CD8-positive, alpha-beta memory T cell (primary cell): ENCODE data around the gene LTBP1. TPM values are rescaled to one million over a fixed set of nuclear protein-coding genes. Genes with fewer than 3 reads are reported as not detected.

Experiments
- CTCF ChIA-PET: fragments of 350-600 bp; sonication (Branson Sonifier 250); formaldehyde crosslinking; loops from one replicate; lab custom pipeline; 2021; ENCODE audit warnings: antibody characterized with exemption; lab: Charles Lee
- POLR2A ChIA-PET: fragments of 350-600 bp; sonication (Branson Sonifier 250); formaldehyde crosslinking; loops from one replicate; lab custom pipeline; 2021; ENCODE audit warnings: antibody characterized with exemption; lab: Charles Lee
- DNase-seq, 5 donors: peaks; one replicate each; pipeline versions ENCODE4 v3.0.0 to v3.0.0-alpha.2; 2020 to 2022; ENCODE audit warnings: mixed read lengths in 1 of 5
- H3K27ac ChIP-seq: one replicate; pipeline ENCODE4 v1.7.0; 2013; ENCODE audit warnings: low read depth, mild to moderate bottlenecking, low read length, moderate library complexity
- H3K27me3 ChIP-seq: 2 replicates; pipeline ENCODE4 v1.7.0; 2013; ENCODE audit warnings: low read length, mild to moderate bottlenecking; ENCODE audit not compliant: insufficient read depth, poor library complexity, severe bottlenecking
- H3K36me3 ChIP-seq: 2 replicates; pipeline ENCODE4 v1.7.0; 2013; ENCODE audit warnings: mild to moderate bottlenecking, low read length, moderate library complexity; ENCODE audit not compliant: insufficient read depth
- H3K4me1 ChIP-seq: 2 replicates; pipeline ENCODE4 v1.7.0; 2013; ENCODE audit warnings: mild to moderate bottlenecking, low read length, moderate library complexity; ENCODE audit not compliant: insufficient read depth
- H3K4me3 ChIP-seq: 2 replicates; pipeline ENCODE4 v1.7.0; 2013; ENCODE audit warnings: mild to moderate bottlenecking, low read length
- H3K9me3 ChIP-seq: 2 replicates; pipeline ENCODE4 v1.7.0; 2013; ENCODE audit warnings: mild to moderate bottlenecking, low read length
- H3K27ac Mint-ChIP-seq, 8 donors: one replicate each; pipeline ENCODE4 v1.8.0; 2020 to 2021; ENCODE audit warnings: mixed read lengths in 8 of 8, mild to moderate bottlenecking in 6 of 8, inconsistent platforms in 3 of 8, moderate library complexity in 3 of 8
- H3K27me3 Mint-ChIP-seq, 2 donors: one replicate each; pipeline ENCODE4 v1.8.0; 2020 to 2021; ENCODE audit warnings: mixed read lengths in 2 of 2, mild to moderate bottlenecking in 1 of 2, moderate library complexity in 1 of 2
- H3K36me3 Mint-ChIP-seq, 3 donors: one replicate each; pipeline ENCODE4 v1.8.0; 2020 to 2021; ENCODE audit warnings: mixed read lengths in 3 of 3, inconsistent platforms in 1 of 3, mild to moderate bottlenecking in 1 of 3
- H3K4me1 Mint-ChIP-seq, 3 donors: one replicate each; pipeline ENCODE4 v1.8.0; 2020 to 2021; ENCODE audit warnings: mixed read lengths in 3 of 3, inconsistent platforms in 1 of 3, mild to moderate bottlenecking in 1 of 3
- H3K4me3 Mint-ChIP-seq, 7 donors: one replicate each; pipeline ENCODE4 v1.8.0; 2020 to 2021; ENCODE audit warnings: mixed read lengths in 7 of 7, mild to moderate bottlenecking in 6 of 7, moderate library complexity in 4 of 7, inconsistent platforms in 2 of 7
- H3K9me3 Mint-ChIP-seq, 5 donors: one replicate each; pipeline ENCODE4 v1.8.0; 2020 to 2022; ENCODE audit warnings: mixed read lengths in 5 of 5, mild to moderate bottlenecking in 3 of 5, moderate library complexity in 2 of 5, inconsistent platforms in 1 of 5
- polyA plus RNA-seq: library from polyadenylated mRNA; unstranded; fragments of 300-500 nt; fragmentation: Illumina TruSeq; gene quantifications from one replicate; pipeline ENCODE4 v1.2.3, GENCODE V29; 2021
- total RNA-seq, 2 experiments: library from RNA; stranded (reverse); gene quantifications; one replicate each; pipeline ENCODE4 v1.2.3, GENCODE V29; 2021

LTBP1 gene
- total and polyA plus RNA-seq, 3 experiments from 2014 or later: not detected

- Histone ChIP-seq H3K9me3 (no peaks in the 10 kb centered on the region), H3K27ac (no peak overlapping the region), H3K36me3 (no peaks in the 10 kb centered on the region), H3K27me3 (no peaks in the 10 kb centered on the region), H3K4me3 (no peak overlapping the region), H3K4me1 (no peaks in the 10 kb centered on the region)
- H3K4me1 Mint-ChIP-seq: no peaks in the 10 kb centered on the region
- ChIA-PET POLR2A (no interaction called here), CTCF (no interaction called here)
- H3K27me3 Mint-ChIP-seq: peaks cover 6 to 19% of the 10 kb centered on the region in 2 donors
- H3K4me3 Mint-ChIP-seq: no peak overlapping the region
- DNase-seq: no peak
- no peaks in the 10 kb centered on the region for H3K36me3 Mint-ChIP-seq
- H3K9me3 Mint-ChIP-seq: no peaks in the 10 kb centered on the region
- no peak overlapping the region for H3K27ac Mint-ChIP-seq
Observed at GRCh38 chr2:33130544-33130943, 183.8 kb downstream of the LTBP1 start.

GRCh38 chr2:33131111-33131510, 184.4 kb downstream of the LTBP1 start:
- H3K9me3 ChIP-seq: no peaks in the 10 kb centered on the region

GRCh38 chr2:33131749-33132148, 185.0 kb downstream of the LTBP1 start:
- H3K27me3 Mint-ChIP-seq: peaks cover 6 to 22% of the 10 kb centered on the region in 2 donors
- ChIA-PET POLR2A (no interaction called here), CTCF (no interaction called here)
- Histone ChIP-seq H3K4me1 (no peaks in the 10 kb centered on the region), H3K27me3 (no peaks in the 10 kb centered on the region), H3K4me3 (no peak overlapping the region), H3K9me3 (no peaks in the 10 kb centered on the region), H3K36me3 (no peaks in the 10 kb centered on the region), H3K27ac (no peak overlapping the region)
- DNase-seq: no peak
- H3K4me1 Mint-ChIP-seq: no peaks in the 10 kb centered on the region
- H3K4me3 Mint-ChIP-seq: no peak overlapping the region
- H3K36me3 Mint-ChIP-seq: no peaks in the 10 kb centered on the region
- no peak overlapping the region for H3K27ac Mint-ChIP-seq
- H3K9me3 Mint-ChIP-seq: no peaks in the 10 kb centered on the region

More at GRCh38 chr2:33131111-33131510, 184.4 kb downstream of the LTBP1 start:
- Mint-ChIP-seq H3K9me3 (no peaks in the 10 kb centered on the region), H3K27me3 (peaks cover 6 to 22% of the 10 kb centered on the region in 2 donors), H3K4me3 (no peak overlapping the region), H3K4me1 (no peaks in the 10 kb centered on the region), H3K36me3 (no peaks in the 10 kb centered on the region), H3K27ac (no peak overlapping the region)
- DNase-seq: no peak
- Histone ChIP-seq H3K27me3 (no peaks in the 10 kb centered on the region), H3K4me3 (no peak overlapping the region), H3K27ac (no peak overlapping the region), H3K36me3 (no peaks in the 10 kb centered on the region), H3K4me1 (no peaks in the 10 kb centered on the region)
- ChIA-PET POLR2A (no interaction called here), CTCF (no interaction called here)

- H3K27ac ChIP-seq: no peak overlapping the region
- ChIA-PET POLR2A (no interaction called here), CTCF (no interaction called here)
- Mint-ChIP-seq H3K4me3 (no peak overlapping the region), H3K4me1 (no peaks in the 10 kb centered on the region), H3K36me3 (no peaks in the 10 kb centered on the region), H3K9me3 (no peaks in the 10 kb centered on the region), H3K27me3 (peaks cover 6 to 12% of the 10 kb centered on the region in 2 donors), H3K27ac (no peak overlapping the region)
- no peaks in the 10 kb centered on the region for H3K27me3 ChIP-seq
- H3K4me3 ChIP-seq: no peak overlapping the region
- H3K4me1 ChIP-seq: no peaks in the 10 kb centered on the region
- H3K36me3 ChIP-seq: no peaks in the 10 kb centered on the region
- DNase-seq: no peak
- no peaks in the 10 kb centered on the region for H3K9me3 ChIP-seq
Observed at GRCh38 chr2:33133454-33133952, 186.8 kb downstream of the LTBP1 start.

- H3K4me1 ChIP-seq: no peaks in the 10 kb centered on the region
- no peaks in the 10 kb centered on the region for H3K27me3 ChIP-seq
- Mint-ChIP-seq H3K27me3 (peaks cover 6 to 9% of the 10 kb centered on the region in 2 donors), H3K4me1 (no peaks in the 10 kb centered on the region), H3K36me3 (no peaks in the 10 kb centered on the region), H3K27ac (no peak overlapping the region), H3K9me3 (no peaks in the 10 kb centered on the region), H3K4me3 (no peak overlapping the region)
- CTCF ChIA-PET: interaction anchor here (0.5 kb wide), 1 partner anchor 108 kb away, joined by 4 read pairs; no protein-coding TSS in a partner anchor
- H3K4me3 ChIP-seq: no peak overlapping the region
- no peak for DNase-seq
- POLR2A ChIA-PET: no interaction called here
- H3K9me3 ChIP-seq: no peaks in the 10 kb centered on the region
- H3K27ac ChIP-seq: no peak overlapping the region
- H3K36me3 ChIP-seq: no peaks in the 10 kb centered on the region
Observed at GRCh38 chr2:33134086-33134771, 187.5 kb downstream of the LTBP1 start.

- no peaks in the 10 kb centered on the region for H3K4me1 ChIP-seq
- no peak for DNase-seq
- no peaks in the 10 kb centered on the region for H3K27me3 ChIP-seq
- H3K36me3 ChIP-seq: no peaks in the 10 kb centered on the region
- H3K4me3 Mint-ChIP-seq: no peak overlapping the region
- ChIA-PET CTCF (interaction anchor here (0.5 kb wide), 1 partner anchor 108 kb away, joined by 4 read pairs; no protein-coding TSS in a partner anchor), POLR2A (no interaction called here)
- no peaks in the 10 kb centered on the region for H3K9me3 Mint-ChIP-seq
- H3K27ac ChIP-seq: no peak overlapping the region
- H3K4me1 Mint-ChIP-seq: no peaks in the 10 kb centered on the region
- H3K27me3 Mint-ChIP-seq: peaks cover 6 to 16% of the 10 kb centered on the region in 2 donors
- H3K36me3 Mint-ChIP-seq: no peaks in the 10 kb centered on the region
- H3K27ac Mint-ChIP-seq: no peak overlapping the region
- no peak overlapping the region for H3K4me3 ChIP-seq
- H3K9me3 ChIP-seq: no peaks in the 10 kb centered on the region
Observed at GRCh38 chr2:33134791-33135560, 188.2 kb downstream of the LTBP1 start.

GRCh38 chr2:33135645-33136044, 188.9 kb downstream of the LTBP1 start:
- CTCF ChIA-PET: no interaction called here
- no peak overlapping the region for H3K27ac Mint-ChIP-seq
- Histone ChIP-seq H3K27ac (no peak overlapping the region), H3K9me3 (no peaks in the 10 kb centered on the region), H3K36me3 (no peaks in the 10 kb centered on the region), H3K27me3 (no peaks in the 10 kb centered on the region), H3K4me1 (no peaks in the 10 kb centered on the region), H3K4me3 (no peak overlapping the region)
- H3K36me3 Mint-ChIP-seq: no peaks in the 10 kb centered on the region
- peaks cover 6 to 17% of the 10 kb centered on the region in 2 donors for H3K27me3 Mint-ChIP-seq
- DNase-seq: no peak
- no peak overlapping the region for H3K4me3 Mint-ChIP-seq
- POLR2A ChIA-PET: no interaction called here
- no peaks in the 10 kb centered on the region for H3K9me3 Mint-ChIP-seq
- H3K4me1 Mint-ChIP-seq: no peaks in the 10 kb centered on the region

- Histone ChIP-seq H3K27me3 (no peaks in the 10 kb centered on the region), H3K36me3 (no peaks in the 10 kb centered on the region), H3K9me3 (no peaks in the 10 kb centered on the region), H3K27ac (no peak overlapping the region), H3K4me1 (no peaks in the 10 kb centered on the region), H3K4me3 (no peak overlapping the region)
- Mint-ChIP-seq H3K4me1 (no peaks in the 10 kb centered on the region), H3K27me3 (peaks cover 6 to 20% of the 10 kb centered on the region in 2 donors), H3K27ac (no peak overlapping the region), H3K4me3 (no peak overlapping the region), H3K36me3 (no peaks in the 10 kb centered on the region), H3K9me3 (no peaks in the 10 kb centered on the region)
- DNase-seq: no peak
- POLR2A ChIA-PET: no interaction called here
- CTCF ChIA-PET: no interaction called here
Observed at GRCh38 chr2:33136056-33136455, 189.3 kb downstream of the LTBP1 start.
